ENCODE measurements around the gene GAS2. TPM values are rescaled to one million over a fixed set of nuclear protein-coding genes. Genes with fewer than 3 reads are reported as not detected.

Gene GAS2
- polyA plus RNA-seq, 3 donors: 0.86 to 1.00 (median 0.89) TPM

DNA sequence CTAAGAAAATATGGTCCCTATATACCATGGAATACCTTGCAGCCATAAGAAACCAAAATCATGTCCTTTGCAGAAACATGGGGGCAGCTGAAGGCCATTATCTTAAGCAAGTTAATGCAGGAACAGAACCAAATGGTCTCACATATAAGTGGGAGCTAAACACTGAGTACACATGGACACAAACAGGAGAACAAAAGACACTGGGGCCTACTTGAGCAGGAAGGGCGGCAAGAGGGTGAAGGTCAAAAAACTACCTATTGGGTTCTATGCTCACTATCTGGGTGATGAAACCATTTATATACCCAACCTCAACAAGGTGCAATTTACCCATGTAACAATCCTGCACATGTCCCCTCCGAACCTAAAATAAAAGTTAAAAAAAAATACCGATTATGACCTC, 22.5 kb downstream of the GAS2 start:
- Mint-ChIP-seq H3K4me1 (no peaks in the 10 kb centered on the region), H3K9me3 (peaks cover 0 to 4% (median 0%) of the 10 kb centered on the region in 7 donors), H3K27me3 (ENCODE audit: low read depth in 3 of 3) (peaks cover 0 to 4% (median 2%) of the 10 kb centered on the region in 3 donors), H3K36me3 (no peaks in the 10 kb centered on the region), H3K4me3 (no peak overlapping the region), H3K27ac (no peak overlapping the region)
- 100% methylated on average over 1 of the region's 3 CpGs for WGBS (ENCODE audit: insufficient coverage)
- no peaks in the 10 kb centered on the region for H3K36me3 ChIP-seq (replicated peaks in 1 of 2; ENCODE audit: control insufficient read depth in 1 of 2, insufficient read depth in 2 of 2, low read length in 2 of 2)
- no peak overlapping the region for H3K27ac ChIP-seq (ENCODE audit: low read depth in 1 of 2, low read length in 2 of 2)
- no peak overlapping the region for H3K4me2 ChIP-seq (replicated peaks; ENCODE audit: extremely low read depth, low read length, poor library complexity, severe bottlenecking)
- no peak overlapping the region for H3K4me3 ChIP-seq (replicated peaks in 1 of 3; ENCODE audit: low read depth in 2 of 3, low read length in 3 of 3)
- H3K9me3 ChIP-seq (replicated peaks in 1 of 2; ENCODE audit: control insufficient read depth in 1 of 2, insufficient read depth in 1 of 2, low read length in 2 of 2): no peaks in the 10 kb centered on the region
- no peaks in the 10 kb centered on the region for H3K4me1 ChIP-seq (ENCODE audit: control insufficient read depth in 1 of 2, insufficient read depth in 2 of 2, low read length in 2 of 2)
- H2AFZ ChIP-seq (ENCODE audit: insufficient read depth, low read depth, low read length, poor library complexity, severe bottlenecking): no peak overlapping the region
- H3K9ac ChIP-seq (ENCODE audit: insufficient read depth, low read length, poor library complexity, severe bottlenecking): no peak overlapping the region
- H4K20me1 ChIP-seq (ENCODE audit: insufficient read depth, low read length): no peaks in the 10 kb centered on the region
- H3K27me3 ChIP-seq (ENCODE audit: control insufficient read depth in 2 of 2, insufficient read depth in 2 of 2, low read length in 2 of 2): no peaks in the 10 kb centered on the region
- DNase-seq: no peak
- H3K79me2 ChIP-seq (ENCODE audit: insufficient read depth, low read length): no peaks in the 10 kb centered on the region
- intact Hi-C loops (cut with micrococcal nuclease): no loop called here
- TF ChIP-seq, protein P1, sequence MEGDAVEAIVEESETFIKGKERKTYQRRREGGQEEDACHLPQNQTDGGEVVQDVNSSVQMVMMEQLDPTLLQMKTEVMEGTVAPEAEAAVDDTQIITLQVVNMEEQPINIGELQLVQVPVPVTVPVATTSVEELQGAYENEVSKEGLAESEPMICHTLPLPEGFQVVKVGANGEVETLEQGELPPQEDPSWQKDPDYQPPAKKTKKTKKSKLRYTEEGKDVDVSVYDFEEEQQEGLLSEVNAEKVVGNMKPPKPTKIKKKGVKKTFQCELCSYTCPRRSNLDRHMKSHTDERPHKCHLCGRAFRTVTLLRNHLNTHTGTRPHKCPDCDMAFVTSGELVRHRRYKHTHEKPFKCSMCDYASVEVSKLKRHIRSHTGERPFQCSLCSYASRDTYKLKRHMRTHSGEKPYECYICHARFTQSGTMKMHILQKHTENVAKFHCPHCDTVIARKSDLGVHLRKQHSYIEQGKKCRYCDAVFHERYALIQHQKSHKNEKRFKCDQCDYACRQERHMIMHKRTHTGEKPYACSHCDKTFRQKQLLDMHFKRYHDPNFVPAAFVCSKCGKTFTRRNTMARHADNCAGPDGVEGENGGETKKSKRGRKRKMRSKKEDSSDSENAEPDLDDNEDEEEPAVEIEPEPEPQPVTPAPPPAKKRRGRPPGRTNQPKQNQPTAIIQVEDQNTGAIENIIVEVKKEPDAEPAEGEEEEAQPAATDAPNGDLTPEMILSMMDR (IDR thresholded peaks at IDR 0.05): no peak

DNA sequence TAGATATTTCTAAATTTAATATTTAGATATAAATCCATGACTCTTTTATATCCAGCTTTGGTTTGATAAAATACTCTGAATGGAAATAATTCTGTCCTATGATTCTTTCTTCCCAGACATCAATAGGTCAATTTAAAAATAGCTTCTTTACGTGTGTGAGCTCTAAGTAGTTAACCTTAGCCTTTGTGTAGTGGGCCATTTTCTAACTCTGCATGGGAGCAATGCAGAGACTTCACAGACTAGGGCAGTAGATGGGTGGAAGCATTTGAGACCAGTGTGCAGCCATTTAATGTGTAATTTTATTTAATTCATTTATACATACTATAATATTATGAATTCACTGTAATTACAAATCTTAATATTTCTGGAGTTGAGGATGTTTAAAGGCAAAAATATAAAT, 23.8 kb downstream of the GAS2 start:
- no peak overlapping the region for H3K4me3 Mint-ChIP-seq
- DNase-seq: no peak
- Histone ChIP-seq H3K9ac (ENCODE audit: insufficient read depth, low read length, poor library complexity, severe bottlenecking) (no peak overlapping the region), H3K27me3 (ENCODE audit: control insufficient read depth in 2 of 2, insufficient read depth in 2 of 2, low read length in 2 of 2) (no peaks in the 10 kb centered on the region), H3K79me2 (ENCODE audit: insufficient read depth, low read length) (no peaks in the 10 kb centered on the region), H3K9me3 (replicated peaks in 1 of 2; ENCODE audit: control insufficient read depth in 1 of 2, insufficient read depth in 1 of 2, low read length in 2 of 2) (no peaks in the 10 kb centered on the region), H4K20me1 (ENCODE audit: insufficient read depth, low read length) (no peaks in the 10 kb centered on the region), H3K36me3 (replicated peaks in 1 of 2; ENCODE audit: control insufficient read depth in 1 of 2, insufficient read depth in 2 of 2, low read length in 2 of 2) (no peaks in the 10 kb centered on the region), H3K4me2 (replicated peaks; ENCODE audit: extremely low read depth, low read length, poor library complexity, severe bottlenecking) (no peak overlapping the region), H2AFZ (ENCODE audit: insufficient read depth, low read depth, low read length, poor library complexity, severe bottlenecking) (no peak overlapping the region), H3K4me1 (ENCODE audit: control insufficient read depth in 1 of 2, insufficient read depth in 2 of 2, low read length in 2 of 2) (no peaks in the 10 kb centered on the region), H3K4me3 (replicated peaks in 1 of 3; ENCODE audit: low read depth in 2 of 3, low read length in 3 of 3) (no peak overlapping the region), H3K27ac (ENCODE audit: low read depth in 1 of 2, low read length in 2 of 2) (no peak overlapping the region)
- H3K9me3 Mint-ChIP-seq: peaks cover 0 to 2% (median 0%) of the 10 kb centered on the region in 7 donors
- WGBS (ENCODE audit: insufficient coverage): no CpG with 5 or more reads among the region's 1 CpG
- no peaks in the 10 kb centered on the region for H3K4me1 Mint-ChIP-seq
- TF ChIP-seq, protein P1 (IDR thresholded peaks at IDR 0.05): no peak
- intact Hi-C loops (cut with micrococcal nuclease): no loop called here
- no peaks in the 10 kb centered on the region for H3K36me3 Mint-ChIP-seq
- H3K27me3 Mint-ChIP-seq (ENCODE audit: low read depth in 3 of 3): peaks cover 0 to 4% (median 2%) of the 10 kb centered on the region in 3 donors
- no peak overlapping the region for H3K27ac Mint-ChIP-seq

All from CD14-positive monocyte (primary cell).